Measurements from ENCODE around the gene ANO10. TPM values are rescaled to one million over a fixed set of nuclear protein-coding genes. Genes with fewer than 3 reads are reported as not detected.

Gene ANO10
- total and polyA plus RNA-seq, 8 donors, result 3.6 to 202 (median 12.5) TPM

DNA sequence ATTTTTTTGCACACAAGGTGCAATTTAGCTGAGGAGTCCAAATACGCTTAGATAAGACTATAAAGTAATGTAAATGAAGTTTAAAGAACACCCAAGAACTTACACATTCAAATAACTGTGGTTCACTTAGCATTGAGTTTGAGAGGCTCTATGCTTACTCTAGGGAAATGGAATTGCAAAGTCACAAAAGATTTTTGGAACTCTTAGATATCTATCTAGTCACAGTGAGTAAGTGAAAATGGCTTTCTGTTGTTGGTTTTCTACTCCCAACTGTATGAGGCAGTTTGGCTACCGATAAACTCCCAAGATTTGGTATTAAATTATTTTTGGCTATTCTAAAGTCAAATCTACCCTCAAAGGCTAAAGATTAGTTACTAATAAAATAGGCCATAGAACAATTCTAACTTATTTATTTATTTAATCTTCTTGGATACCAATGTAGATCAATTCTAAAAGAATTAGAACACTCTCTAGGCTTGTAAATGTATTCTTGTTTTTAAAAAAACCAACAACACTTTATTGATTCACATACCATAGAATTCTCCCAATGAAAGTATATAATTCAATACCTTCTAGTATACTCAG is 170.0 kb downstream of the ANO10 start:
- TF ChIP-seq, protein P1, sequence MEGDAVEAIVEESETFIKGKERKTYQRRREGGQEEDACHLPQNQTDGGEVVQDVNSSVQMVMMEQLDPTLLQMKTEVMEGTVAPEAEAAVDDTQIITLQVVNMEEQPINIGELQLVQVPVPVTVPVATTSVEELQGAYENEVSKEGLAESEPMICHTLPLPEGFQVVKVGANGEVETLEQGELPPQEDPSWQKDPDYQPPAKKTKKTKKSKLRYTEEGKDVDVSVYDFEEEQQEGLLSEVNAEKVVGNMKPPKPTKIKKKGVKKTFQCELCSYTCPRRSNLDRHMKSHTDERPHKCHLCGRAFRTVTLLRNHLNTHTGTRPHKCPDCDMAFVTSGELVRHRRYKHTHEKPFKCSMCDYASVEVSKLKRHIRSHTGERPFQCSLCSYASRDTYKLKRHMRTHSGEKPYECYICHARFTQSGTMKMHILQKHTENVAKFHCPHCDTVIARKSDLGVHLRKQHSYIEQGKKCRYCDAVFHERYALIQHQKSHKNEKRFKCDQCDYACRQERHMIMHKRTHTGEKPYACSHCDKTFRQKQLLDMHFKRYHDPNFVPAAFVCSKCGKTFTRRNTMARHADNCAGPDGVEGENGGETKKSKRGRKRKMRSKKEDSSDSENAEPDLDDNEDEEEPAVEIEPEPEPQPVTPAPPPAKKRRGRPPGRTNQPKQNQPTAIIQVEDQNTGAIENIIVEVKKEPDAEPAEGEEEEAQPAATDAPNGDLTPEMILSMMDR (IDR thresholded peaks at IDR 0.05), result no peak
- TF ChIP-seq EP300 (IDR thresholded peaks at IDR 0.05) (no peak), POLR2AphosphoS5 (IDR thresholded peaks at IDR 0.05) (no peak), POLR2A (IDR thresholded peaks at IDR 0.05) (no peak)
- H3K27me3 ChIP-seq, result no peaks in the 10 kb centered on the region
- no peaks in the 10 kb centered on the region for H3K36me3 ChIP-seq
- H3K27ac ChIP-seq, result no peak overlapping the region
- H3K9me3 ChIP-seq, result no peaks in the 10 kb centered on the region
- H3K4me3 ChIP-seq, result no peak overlapping the region
- WGBS, 5 donors, result 95 to 97% (median 96%) methylated on average over 2 of the region's 2 CpGs
- no peaks in the 10 kb centered on the region for H3K4me1 ChIP-seq
- DNase-seq, result no peak
- intact Hi-C loops (cut with DNase I; ENCODE audit: low total_unique reads), result no loop called here

DNA sequence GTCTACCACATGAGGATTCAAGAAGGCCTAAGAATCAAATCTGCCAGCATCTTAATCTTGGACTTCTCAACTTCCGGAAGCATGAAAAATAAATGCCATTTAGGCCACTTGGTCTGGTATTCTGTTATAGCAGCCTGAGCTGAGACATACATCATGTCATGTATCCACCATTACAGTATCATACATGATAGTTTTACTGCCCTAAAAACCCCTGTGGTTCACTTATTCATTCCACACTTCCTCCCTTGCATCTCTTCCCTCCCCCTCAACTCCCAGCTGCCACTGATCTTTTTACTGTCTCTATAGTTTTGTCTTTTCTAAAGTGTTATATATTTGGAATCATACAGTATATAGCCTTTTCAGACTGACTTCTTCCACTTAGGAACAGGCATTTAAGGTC is 173.7 kb downstream of the ANO10 start:
- intact Hi-C loops (cut with DNase I; ENCODE audit: low total_unique reads), result no loop called here
- H3K4me1 ChIP-seq, result no peaks in the 10 kb centered on the region
- no peaks in the 10 kb centered on the region for H3K36me3 ChIP-seq
- no peak for TF ChIP-seq POLR2AphosphoS5 (IDR thresholded peaks at IDR 0.05)
- no peak for TF ChIP-seq POLR2A (IDR thresholded peaks at IDR 0.05)
- no peak for TF ChIP-seq EP300 (IDR thresholded peaks at IDR 0.05)
- TF ChIP-seq, protein P1 (IDR thresholded peaks at IDR 0.05), result no peak
- 95 to 100% (median 100%) methylated on average over 1 of the region's 1 CpG for WGBS, 5 donors
- no peak overlapping the region for H3K4me3 ChIP-seq
- no peak overlapping the region for H3K27ac ChIP-seq
- H3K9me3 ChIP-seq, result no peaks in the 10 kb centered on the region
- no peak for DNase-seq
- no peaks in the 10 kb centered on the region for H3K27me3 ChIP-seq

DNA sequence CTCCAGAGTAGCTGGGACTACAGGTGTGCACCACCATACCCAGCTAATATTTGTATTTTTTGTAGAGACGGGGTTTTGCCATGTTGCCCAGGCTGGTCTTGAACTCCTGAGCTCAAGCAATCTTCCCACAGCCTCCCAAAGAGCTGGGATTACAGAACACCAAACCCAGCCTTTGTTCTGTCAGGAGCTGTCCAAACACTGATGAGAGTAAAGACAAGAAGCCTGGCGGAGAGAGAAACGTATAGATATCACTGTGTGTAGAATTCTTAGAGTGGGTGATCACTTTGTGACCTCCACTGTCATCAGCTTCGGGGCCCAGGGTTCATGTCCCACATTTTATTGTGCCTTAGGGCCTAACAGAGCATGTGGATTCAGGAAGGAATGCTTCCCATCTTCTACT is 176.0 kb downstream of the ANO10 start:
- Histone ChIP-seq H3K4me3 (no peak overlapping the region), H3K27ac (no peak overlapping the region), H3K4me1 (no peaks in the 10 kb centered on the region), H3K27me3 (no peaks in the 10 kb centered on the region), H3K36me3 (no peaks in the 10 kb centered on the region), H3K9me3 (no peaks in the 10 kb centered on the region)
- no peak for DNase-seq
- TF ChIP-seq POLR2A (IDR thresholded peaks at IDR 0.05), result no peak
- TF ChIP-seq EP300 (IDR thresholded peaks at IDR 0.05), result no peak
- no peak for TF ChIP-seq POLR2AphosphoS5 (IDR thresholded peaks at IDR 0.05)
- TF ChIP-seq, protein P1 (IDR thresholded peaks at IDR 0.05), result no peak
- 65 to 74% (median 71%) methylated on average over 4 of the region's 4 CpGs for WGBS, 5 donors
- intact Hi-C loops (cut with DNase I; ENCODE audit: low total_unique reads), result no loop called here

DNA sequence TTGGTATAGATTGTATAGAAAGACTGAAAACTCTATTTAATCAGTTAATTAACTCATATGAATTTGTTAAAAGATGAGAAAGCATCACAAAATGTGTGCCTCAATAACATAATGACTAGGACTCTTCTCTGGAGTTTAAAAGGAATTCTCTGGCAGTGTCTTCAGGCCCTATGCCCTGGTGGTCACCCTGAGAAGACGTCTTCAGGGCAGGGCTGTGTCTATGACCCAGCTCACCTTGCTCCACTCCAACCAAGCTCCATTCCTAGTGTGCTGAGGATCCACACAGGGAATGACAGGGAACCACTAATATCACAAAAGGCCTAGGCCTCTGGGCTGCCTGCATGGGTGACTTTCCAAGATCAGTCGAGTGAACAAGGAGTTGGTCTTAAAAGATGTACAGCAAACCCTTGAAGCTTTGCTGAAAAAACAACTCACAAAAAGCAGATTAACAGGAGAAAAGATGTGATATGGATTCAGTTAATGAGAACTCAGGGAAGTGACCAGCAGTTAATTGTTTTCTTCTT is 178.9 kb downstream of the ANO10 start:
- Histone ChIP-seq H3K4me3 (no peak overlapping the region), H3K27me3 (no peaks in the 10 kb centered on the region), H3K36me3 (no peaks in the 10 kb centered on the region), H3K27ac (no peak overlapping the region), H3K9me3 (peaks cover 0 to 6% (median 0%) of the 10 kb centered on the region in 4 donors), H3K4me1 (no peaks in the 10 kb centered on the region)
- TF ChIP-seq EP300 (IDR thresholded peaks at IDR 0.05) (no peak), POLR2A (IDR thresholded peaks at IDR 0.05) (no peak), POLR2AphosphoS5 (IDR thresholded peaks at IDR 0.05) (no peak)
- TF ChIP-seq, protein P1 (IDR thresholded peaks at IDR 0.05), result no peak
- no peak for DNase-seq
- intact Hi-C loops (cut with DNase I; ENCODE audit: low total_unique reads), result no loop called here
- WGBS, 5 donors, result 89 to 98% (median 94%) methylated on average over 2 of the region's 2 CpGs

All from stomach (tissue), 9 donors.